Right kidney (tissue), 9 donors: ENCODE results near the gene TRAF1.
"Not testable (repeated sequence)": the region's sequence is repeated elsewhere in the genome, so short reads cannot be mapped to it uniquely, and the experiment has no call there.

Experiments used
- DNase-seq: peaks from one replicate; pipeline ENCODE4 v3.0.0-alpha.2; 2016
- long read RNA-seq, 8 donors: transcript quantifications; one replicate each; lab custom pipeline, GENCODE V29; 2026

The TRAF1 gene, protein sequence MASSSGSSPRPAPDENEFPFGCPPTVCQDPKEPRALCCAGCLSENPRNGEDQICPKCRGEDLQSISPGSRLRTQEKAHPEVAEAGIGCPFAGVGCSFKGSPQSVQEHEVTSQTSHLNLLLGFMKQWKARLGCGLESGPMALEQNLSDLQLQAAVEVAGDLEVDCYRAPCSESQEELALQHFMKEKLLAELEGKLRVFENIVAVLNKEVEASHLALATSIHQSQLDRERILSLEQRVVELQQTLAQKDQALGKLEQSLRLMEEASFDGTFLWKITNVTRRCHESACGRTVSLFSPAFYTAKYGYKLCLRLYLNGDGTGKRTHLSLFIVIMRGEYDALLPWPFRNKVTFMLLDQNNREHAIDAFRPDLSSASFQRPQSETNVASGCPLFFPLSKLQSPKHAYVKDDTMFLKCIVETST
- long read RNA-seq, donor 1, full-length matches to known transcripts = 1 of 1 reads
- long read RNA-seq, donor 1, partial matches to known transcripts = 0 of 1 reads
- long read RNA-seq, donor 1, other reads (novel, unspliced or antisense) = 0 of 1 reads
- long read RNA-seq, donor 2 = 0 reads
- long read RNA-seq, donor 3, full-length matches to known transcripts = 2 of 2 reads
- long read RNA-seq, donor 3, partial matches to known transcripts = 0 of 2 reads
- long read RNA-seq, donor 3, other reads (novel, unspliced or antisense) = 0 of 2 reads
- long read RNA-seq, donor 4, full-length matches to known transcripts = 3 of 3 reads
- long read RNA-seq, donor 4, partial matches to known transcripts = 0 of 3 reads
- long read RNA-seq, donor 4, other reads (novel, unspliced or antisense) = 0 of 3 reads
- long read RNA-seq, donor 5 = 0 reads
- long read RNA-seq, donor 6 = 0 reads
- long read RNA-seq, donor 7, full-length matches to known transcripts = 1 of 1 reads
- long read RNA-seq, donor 7, partial matches to known transcripts = 0 of 1 reads
- long read RNA-seq, donor 7, other reads (novel, unspliced or antisense) = 0 of 1 reads
- long read RNA-seq, donor 8, full-length matches to known transcripts = 3 of 3 reads
- long read RNA-seq, donor 8, partial matches to known transcripts = 0 of 3 reads
- long read RNA-seq, donor 8, other reads (novel, unspliced or antisense) = 0 of 3 reads

DNA sequence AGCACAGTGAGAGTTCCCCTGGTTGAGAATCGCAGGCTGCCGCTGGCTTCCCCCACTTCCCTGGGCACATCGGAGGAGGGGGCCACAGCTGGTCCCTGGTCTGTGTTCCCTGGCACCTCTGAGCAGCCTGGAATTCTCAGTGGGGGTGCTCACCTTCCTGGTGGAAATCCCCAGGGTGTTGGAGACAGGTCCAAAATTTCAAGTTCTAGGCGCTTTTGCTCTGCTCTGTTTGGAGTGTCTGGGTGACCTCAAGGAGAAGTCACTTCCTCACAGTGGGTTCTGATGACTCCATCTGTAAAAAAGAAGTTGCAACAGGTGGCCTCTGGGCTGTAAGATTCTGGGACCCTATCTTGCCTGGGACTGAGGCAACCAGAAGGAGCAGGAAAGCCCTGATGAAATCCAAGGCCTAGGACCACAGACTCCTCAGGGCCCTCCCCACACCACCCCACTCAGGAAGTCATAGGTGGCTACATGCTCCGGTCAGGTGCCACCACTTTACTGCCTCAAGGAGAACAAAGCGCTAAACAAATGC lies at the start of gene TRAF1:
Gene TRAF1, minus strand, starts transcription at position 400 of the 532 bp plus-strand sequence. CDS start 721 bp downstream, outside the sequence.
- no peak for DNase-seq

DNA sequence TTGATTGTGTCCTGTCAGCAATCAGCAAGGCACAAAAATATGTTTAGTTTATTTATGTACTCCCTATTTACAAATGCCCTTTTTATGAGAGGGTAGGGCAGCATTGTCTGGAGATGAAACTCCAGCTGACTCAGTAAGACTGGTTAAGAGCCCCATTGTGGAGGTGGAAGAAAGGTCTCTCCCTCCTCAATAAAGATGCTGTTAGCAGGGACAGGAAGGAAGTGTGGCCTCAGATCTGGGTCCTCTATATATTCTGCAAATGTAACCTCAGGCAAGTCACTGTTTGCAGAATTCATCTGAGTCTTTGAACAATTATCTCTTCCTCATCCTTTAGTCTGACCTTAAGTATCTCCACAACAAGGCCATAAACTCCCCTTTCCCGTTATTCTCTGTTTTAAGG lies 48.3 kb upstream of the TRAF1 start:
- no peak for DNase-seq

DNA sequence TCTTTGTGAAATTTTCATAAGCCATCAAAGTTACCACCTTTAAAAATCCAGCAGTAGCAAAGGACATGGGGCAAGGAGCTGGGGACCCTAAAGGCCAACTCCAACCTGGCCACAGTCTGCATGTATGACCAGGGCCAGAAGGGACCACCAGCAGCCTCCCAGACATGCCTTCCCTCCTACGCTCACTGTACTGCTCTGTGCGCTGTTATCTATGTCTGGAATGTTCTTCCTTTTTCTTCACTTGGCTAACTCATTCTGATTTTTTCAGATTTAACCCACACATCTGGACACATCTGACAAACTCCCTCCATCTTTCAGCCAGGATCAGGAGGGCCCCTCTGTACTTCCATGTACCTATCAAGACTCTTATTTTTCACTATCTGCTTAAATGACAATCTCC lies 47.6 kb upstream of the TRAF1 start:
- no peak for DNase-seq

DNA sequence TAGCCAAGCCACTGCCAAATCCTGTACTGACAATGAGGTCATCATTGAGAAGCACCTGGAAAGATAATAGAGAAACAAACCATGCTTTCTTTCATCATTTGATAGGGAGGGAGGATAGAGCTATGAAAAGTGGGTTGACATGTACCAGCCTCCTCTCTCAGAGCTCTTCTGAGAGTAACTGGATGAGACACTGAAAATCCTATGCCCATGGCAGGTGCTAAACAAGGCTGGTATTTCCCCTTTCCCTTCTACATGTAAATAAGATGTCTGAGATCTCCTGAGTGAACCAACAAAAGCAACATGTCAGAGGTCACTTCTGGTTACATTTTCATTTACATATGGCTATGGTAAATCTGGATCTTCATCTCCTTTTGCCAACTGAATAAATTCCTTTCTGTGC lies 45.3 kb upstream of the TRAF1 start:
- no peak for DNase-seq

DNA sequence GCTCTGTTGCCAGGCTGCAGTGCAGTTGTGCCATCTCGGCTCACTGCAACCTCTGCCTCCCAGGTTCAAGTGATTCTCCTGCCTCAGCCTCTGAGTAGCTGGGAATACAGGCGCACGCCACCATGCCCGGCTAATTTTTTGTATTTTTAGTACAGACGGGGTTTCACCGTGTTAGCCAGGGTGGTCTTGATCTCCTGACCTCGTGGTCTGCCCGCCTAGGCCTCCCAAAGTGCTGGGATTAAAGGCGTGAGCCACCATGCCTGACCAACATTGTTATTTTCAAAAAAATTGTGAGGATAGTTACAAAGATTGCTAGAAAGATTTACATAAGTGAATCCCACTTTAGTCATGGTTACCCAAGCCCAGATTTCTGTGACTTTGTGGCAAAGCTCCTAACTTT lies 44.9 kb upstream of the TRAF1 start:
- DNase-seq = not testable (repeated sequence)

DNA sequence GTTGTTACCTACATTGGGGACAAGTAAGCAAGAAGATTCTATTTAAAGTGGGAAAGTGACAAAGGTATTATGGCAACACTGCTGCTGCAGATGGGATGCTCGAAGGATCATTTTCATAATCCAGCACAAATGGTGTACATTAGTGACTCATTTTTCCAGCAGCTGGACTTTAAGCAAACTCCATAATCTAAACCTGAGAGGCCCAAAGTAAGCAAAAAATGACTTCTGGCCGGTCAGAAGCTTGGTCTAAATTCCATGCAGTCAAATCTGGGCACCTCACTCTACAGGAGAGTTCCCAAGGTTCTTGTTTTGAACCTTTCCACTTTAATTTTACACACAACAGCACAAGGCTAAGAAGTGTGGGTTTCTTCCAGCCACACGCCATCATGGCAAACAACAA lies 43.6 kb upstream of the TRAF1 start:
- no peak for DNase-seq

DNA sequence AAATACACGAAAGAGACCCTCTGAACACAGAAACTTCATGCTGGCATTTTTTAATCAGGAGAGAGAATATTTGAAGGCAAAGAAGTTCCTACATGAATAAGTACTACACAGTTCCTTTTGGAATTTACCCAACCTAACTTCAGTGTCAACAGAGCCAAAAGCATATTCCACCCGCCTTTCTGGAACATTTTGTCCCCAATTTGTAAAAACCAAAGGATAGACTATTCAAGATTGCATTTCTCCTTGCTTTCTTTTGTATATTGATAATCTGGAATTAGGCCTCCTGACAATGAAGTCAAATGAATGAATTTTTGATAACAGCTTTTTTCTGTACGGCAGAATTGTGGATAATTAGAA lies 39.4 kb upstream of the TRAF1 start:
- no peak for DNase-seq

DNA sequence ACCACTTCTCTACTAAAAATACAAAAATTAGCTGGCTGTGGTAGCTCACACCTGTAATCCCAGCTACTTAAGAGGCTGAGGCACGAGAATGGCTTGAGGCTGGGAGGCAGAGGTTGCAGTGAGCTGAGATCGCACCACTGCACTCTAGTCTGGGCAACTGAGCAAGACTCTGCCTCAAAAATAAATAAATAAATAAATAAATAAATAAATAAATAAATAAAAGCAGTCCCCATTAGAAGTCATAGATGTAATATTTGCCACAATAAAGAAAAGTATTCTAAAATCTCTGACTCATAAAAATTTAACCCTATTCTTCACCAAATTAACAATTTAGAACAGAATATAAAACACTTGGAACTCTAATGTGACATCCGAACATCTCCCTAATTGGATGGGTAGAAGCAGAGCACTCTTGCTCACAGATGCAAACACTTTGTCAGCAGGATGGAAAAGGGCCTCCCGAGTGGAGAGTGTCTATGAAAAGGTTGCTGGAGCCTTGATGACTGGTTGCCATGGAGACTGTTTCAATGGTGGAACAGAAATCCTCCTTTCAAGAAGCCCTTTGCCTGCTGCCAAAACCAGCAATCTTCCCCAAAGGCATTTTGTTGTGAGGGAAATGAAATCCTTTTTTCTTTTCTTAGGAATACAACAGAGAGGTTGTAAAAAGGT lies 38.9 kb upstream of the TRAF1 start:
- no peak for DNase-seq

DNA sequence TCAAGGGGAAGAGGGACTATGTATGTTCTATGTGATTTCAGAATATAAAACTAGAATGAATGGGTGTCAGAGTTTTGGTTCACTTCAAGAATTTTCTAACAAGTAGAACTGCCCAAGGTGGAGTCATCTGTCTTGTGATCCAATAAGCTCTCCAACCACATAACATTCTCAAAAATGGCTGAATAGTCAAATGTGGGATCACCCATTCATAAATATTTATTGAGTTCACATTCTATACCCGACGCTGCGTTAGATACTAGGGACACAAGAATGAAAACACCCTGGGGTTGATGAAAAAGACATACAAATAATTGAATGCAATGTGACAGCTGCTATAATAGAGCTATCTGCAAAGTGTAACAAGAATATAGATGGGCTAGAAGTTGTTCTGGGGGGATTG lies 35.3 kb upstream of the TRAF1 start:
- DNase-seq = no peak

DNA sequence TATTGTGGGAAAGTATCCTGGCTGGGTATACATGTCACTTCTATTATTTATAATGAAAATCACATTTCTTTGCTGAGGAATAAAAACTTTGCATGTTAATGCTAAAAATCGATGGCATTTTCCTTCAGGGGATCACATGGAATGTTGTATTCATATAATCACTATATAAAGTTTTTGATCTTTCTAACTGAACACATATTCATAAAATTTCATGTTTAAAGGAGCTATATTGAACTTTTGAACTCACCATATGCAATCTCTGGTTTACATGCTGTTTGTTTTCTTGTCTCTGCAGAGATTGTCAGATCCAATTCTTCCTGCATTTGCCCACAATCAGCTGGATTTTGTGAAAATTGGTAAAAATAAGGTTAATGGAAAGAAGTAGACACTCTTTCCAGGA lies 33.4 kb upstream of the TRAF1 start:
- no peak for DNase-seq

DNA sequence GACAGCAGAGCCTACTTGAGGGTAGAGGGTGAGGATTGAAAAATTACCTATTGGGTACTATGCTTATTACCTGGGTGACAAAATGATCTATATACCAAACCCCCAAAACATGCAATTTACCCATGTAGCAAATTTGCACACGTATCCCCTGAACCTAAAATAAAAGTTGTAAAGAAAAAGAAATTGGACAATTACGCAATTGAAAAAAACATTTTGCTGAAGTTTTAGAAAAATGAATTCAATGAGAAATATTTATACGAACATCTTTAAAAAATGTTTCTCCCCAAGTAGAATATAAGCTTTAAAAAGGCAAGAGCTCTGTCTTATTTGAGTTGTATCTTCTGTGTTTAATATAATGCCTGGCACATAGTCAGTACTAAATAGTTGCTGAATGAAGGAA lies 30.3 kb upstream of the TRAF1 start:
- DNase-seq = no peak

DNA sequence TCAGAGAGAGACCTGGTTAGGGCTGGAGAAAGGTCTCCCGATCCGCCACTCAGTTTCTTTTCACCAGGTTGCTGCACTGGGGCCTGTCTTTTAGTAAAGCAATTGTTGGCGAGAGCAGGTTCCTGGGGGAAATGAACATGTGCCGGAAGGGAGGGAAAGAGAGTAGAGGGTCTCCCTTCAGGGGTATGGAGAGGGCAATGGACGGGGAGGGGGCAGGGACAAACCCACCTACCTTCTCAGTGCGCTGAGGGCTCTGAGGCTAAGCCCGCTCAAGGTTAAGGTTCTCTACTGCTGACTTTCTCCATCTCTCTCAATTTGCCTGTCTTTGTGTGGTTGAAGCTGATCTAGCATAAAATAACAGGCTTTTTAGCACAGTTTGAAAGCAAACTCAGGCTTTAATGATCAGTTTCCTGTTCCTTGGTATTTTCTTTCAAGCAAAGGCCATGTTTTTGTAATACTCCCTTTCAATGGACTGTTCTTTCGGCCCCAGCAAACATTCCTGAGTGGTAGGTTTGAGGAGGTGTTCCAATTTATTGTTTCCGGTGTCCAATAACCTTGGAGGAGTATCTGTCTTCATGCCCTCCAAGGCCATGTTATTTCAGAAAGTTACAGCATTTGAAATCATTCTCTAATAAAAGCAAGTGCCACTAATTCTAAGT lies 25.5 kb upstream of the TRAF1 start:
- peak; percentile 61 for DNase-seq

DNA sequence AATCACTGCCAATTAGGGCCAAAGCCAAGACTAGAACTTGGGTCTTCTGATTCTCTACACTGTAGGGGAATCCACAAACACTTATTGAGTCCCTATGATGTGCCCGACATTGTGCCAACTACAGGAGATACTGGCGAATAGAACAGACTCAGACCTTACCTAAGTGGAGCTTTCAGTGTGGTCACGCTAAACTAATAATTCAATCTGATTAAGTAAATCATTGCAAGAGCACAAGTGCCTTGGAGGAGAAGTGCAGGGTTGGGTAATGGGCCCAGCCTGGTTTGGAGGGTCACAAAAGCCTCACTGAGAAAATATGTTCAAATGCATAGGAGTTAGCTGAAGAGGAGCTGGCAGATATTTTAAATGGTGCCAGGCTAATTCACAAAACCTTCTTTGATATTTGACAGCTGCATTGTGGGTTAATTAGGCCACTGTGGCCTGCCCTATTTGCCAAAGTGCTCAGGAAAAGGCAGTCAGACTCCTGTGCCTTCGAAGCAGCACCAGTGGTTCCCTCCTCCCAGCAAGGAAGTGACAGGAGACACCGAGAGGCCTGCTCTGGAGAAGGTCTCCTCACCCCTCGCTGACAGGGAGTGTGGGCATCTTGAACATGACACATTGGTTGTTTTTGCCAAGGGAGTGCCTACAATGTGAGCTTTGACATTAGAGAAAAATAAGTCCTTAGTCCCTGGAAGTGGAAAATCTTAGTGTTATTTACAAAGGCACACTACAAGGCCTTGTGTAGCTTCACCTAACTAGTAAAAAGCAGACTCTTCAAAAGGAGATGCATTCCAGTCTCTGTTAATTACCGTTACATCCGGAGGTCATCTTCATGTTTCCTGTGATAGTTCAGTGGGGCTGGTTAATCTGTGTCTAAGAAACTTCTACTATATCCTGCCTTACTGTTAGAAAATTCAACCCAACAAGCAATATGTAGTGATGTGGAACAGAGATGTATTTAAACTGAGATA lies 24.1 kb upstream of the TRAF1 start:
- DNase-seq = no peak

DNA sequence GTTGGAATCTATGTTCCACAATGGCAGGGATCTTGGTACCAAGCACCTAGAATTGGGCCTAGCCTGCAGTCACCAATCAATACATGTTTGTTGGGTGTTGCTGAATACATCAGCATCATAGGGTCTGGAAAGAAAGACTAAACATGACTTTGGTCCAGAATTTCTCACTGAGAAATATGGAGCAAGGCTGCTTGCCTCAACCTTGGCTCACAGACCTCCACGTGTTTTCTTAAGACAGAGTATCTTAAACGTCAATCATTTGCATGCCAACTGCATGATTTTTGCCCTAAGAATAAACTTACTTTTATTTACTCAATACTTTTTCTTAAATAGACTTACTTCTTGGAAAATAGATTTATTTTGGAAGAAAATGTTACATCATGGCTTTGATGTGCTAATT lies 22.7 kb upstream of the TRAF1 start:
- no peak for DNase-seq

DNA sequence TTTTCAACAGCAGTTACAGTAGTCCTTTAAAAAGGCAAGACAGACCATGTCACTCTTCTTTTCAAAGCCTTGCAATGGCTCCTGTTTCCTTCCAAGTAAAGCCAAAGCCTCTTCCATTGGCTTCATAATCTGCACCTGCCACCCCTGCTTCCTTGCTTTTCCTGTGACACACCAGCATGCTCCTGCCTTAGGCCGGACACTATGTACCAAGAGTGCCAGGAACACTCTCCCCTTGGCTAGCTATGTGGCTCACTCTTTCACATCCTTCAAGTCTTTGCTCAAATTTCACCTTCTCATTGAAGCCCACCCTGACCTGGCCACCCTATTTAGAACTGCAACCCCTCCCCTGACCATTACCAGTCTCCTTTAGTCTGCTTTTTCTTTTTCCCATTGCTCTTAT lies 22.2 kb upstream of the TRAF1 start:
- no peak for DNase-seq

DNA sequence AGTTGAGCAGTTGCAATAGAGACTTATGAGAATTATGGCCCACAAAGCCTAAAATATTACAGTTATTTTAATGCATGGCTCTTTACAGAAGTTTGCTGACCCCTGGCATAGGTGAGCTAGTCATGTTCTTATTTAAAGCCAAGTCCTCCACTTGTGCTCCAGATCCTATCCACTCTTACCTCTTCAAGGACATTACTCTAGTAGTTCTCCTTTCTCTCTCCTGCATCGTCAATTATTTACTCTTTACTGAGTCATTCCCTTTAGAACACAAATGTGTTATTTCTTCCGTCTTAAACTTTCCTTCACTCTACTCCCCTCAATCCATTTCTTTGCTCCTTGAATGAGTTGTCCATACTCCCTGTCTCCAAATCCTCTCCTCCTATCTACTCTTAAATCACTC lies 20.6 kb upstream of the TRAF1 start:
- DNase-seq = no peak

DNA sequence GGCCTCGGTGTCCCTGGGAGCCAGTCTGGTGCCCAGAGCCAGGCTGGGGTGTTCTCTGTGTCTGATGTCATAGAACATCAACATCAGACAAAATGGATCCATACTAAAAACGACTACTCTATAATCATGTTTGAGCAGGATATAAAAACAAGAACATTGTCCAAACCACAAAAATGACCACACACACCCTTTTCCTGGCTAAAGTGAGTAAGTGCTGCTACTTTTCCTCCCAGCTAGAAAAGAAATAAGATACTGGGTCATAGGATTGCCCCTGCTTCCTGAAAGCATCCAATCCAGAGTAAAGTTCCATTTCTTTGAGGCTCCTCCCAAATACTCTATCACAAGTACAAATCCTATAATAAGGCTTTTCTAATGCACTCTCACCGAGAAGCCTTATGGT lies 19.7 kb upstream of the TRAF1 start:
- no peak for DNase-seq

DNA sequence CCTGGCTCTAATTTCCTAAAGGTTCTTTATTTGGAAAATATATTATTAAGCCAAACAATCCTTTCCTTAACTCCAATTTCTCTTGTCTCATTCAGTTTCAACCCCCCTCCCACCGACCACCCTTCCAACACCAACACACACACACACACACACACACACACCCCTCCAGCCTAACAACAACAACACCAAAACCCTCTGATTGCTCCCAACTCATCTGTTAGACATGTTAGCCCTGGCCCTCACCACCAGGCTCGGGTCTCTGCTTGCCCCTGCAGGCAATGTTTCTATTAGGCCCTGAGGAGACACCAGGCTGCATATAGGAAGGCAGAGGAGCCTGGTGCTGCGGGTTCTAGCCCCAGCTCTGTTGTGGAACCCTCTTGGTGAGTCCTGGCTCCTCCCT lies 18.4 kb upstream of the TRAF1 start:
- no peak for DNase-seq

DNA sequence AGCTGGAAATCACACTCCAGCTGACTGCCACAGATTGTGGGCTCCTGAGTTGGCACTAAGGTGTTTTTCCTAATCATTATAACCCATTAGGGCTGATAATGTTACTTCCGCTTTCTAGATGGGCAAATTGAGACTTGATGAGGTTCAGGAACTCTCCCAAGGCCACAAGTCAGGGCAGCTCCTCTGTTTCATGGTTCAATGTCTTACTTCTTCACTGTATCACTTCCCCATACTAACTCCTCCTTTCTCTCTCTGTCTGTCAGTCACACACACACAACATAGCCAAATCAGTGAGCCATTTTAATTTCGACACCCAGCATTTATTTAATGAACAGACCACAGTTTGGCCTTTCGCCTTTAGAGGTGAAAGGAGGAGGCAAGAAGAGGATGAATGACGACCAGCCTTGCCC lies 17.8 kb upstream of the TRAF1 start:
- no peak for DNase-seq

DNA sequence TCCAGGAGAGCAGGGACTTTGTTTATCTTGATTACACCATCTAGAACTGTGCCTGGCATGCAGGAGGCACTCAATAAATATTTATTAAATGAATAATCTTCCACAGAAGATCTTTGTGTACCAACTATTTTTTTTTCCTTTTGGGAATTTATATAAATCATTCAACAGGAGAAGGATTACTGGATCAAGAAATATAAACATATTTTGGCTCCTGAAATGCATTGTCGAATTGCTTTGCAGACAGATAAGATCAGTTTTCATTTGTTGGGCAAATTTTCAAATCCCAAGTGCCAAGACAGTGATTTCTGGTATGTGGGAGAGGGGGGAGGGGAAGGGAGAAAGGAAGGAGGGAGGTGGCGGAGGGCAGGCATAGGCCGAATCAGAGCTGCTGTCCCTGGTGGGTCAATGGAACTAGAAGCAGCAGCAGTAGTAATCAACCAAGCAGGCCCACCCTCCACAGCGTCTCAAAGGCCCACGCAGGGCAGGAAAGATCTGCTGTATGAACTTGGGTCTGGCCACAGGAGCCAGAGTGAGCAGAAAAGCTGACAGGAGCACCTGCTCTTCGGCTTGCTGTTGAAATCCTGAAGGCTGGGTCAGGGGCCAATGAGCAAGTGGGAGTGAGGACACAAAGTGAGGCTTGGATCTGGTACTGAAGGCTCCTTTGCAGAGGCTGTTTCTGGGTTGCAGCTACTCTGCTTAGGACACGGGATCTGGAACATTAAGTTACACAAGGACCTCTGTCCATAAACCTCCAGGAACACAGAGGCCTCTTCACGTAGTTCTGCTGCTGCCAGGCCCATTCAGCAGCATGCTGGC lies 15.8 kb upstream of the TRAF1 start:
- no peak for DNase-seq
